Fibroblast of pulmonary artery (primary cell): ENCODE results near the gene CROCC.

Experiments used
- DNase-seq: peaks from one replicate; pipeline ENCODE4 v3.0.0-alpha.2; 2010; ENCODE audit warnings: low read depth
- H3K4me3 ChIP-seq: replicated peaks from 2 replicates; pipeline ENCODE4 v1.5.1; 2011; ENCODE audit warnings: low read depth, mild to moderate bottlenecking, control low read depth, low read length, moderate library complexity
- TF ChIP-seq, protein P1 (sequence below): IDR thresholded peaks from 2 replicates; pipeline ENCODE4 v1.5.1; 2011; ENCODE audit warnings: mild to moderate bottlenecking, control low read depth, low read length, inconsistent platforms; ENCODE audit errors: missing control alignments

Gene CROCC

DNA sequence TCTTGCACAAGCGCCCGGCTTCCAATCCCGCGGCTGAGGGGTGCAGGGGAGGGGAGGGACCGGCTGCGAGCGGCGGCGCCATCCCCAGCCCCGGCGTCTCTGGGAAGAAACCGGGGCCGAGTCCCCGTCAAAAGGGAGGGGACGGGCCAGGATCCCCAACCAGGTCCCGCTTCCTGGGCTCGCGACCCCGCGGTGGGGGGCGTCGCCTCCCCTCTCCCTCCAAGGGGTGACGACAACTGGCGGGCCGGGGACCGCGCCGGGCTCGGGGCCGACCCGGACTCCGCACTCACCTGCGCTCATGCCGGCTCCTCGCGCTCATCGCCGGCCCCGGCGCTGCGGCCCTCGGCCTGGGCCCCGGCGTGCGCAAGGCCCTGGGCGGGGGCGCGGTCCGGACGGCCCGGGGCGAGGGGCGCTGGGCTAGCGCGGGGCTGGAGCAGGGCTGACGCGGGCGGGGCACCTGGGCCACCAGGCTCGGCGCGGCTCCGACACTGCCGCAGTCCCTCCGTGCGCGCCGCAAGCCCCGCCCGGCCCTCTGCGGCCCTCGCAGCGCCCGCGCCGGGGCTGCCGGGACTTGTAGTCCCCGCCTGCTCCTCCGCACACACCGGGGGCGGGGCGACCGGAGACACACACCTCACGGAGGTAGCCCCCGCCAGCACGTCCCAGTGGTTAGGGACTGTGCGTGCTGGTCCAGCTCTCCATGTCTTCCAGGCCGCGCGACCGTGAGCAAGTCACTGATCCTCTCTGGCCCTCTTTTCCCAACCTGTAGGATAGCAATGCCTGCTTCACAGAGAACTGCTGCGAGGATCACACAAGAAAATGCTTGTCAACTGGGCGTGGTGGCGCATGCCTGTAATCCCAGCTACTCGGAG lies 89.9 kb downstream of the CROCC start, which contains the start of gene ATP13A2:
Gene ATP13A2 (minus strand): TSS at position 490 of the 869 bp plus-strand sequence. CDS start 190 bp downstream, at position 300.
- H3K4me3 ChIP-seq, result peak within 1 kb of the TSS; percentile 72
- DNase-seq, result peak; percentile 62
- TF ChIP-seq, protein P1, sequence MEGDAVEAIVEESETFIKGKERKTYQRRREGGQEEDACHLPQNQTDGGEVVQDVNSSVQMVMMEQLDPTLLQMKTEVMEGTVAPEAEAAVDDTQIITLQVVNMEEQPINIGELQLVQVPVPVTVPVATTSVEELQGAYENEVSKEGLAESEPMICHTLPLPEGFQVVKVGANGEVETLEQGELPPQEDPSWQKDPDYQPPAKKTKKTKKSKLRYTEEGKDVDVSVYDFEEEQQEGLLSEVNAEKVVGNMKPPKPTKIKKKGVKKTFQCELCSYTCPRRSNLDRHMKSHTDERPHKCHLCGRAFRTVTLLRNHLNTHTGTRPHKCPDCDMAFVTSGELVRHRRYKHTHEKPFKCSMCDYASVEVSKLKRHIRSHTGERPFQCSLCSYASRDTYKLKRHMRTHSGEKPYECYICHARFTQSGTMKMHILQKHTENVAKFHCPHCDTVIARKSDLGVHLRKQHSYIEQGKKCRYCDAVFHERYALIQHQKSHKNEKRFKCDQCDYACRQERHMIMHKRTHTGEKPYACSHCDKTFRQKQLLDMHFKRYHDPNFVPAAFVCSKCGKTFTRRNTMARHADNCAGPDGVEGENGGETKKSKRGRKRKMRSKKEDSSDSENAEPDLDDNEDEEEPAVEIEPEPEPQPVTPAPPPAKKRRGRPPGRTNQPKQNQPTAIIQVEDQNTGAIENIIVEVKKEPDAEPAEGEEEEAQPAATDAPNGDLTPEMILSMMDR, result no peak

DNA sequence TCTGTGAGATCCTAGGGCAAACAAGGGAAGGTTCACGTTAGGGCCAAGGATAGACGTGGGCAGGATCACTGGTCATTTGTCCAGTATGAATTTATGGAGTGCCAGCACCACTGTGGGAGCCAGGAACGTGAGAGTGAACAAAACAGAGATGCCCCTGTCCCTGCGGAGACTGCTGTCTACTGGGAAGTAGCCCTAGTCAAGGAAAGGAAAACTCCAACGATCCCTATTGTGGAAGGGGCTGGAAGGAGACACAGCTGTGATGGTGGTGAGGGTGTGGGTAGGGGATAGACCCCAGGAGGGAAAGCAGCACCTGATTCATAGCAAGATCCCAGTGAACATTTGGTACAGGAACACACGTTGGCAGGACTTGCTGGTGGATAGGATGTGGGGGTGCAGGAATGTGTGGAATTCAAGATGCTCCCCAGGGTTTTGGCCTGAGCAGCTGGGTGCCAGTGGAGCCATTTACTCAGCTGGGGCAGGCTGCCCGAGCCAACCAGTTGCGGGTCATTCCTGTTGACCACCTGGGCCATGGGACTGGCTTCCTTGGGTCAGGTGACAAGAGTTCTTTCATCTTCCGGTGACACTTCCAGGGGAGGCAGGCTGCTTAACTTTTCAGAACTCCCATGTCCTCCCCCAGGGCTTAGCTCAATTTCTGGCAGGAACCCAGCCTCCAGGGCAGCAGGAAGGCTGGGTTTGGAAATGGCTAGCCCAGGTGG lies 91.2 kb downstream of the CROCC start:
- DNase-seq, result peak; percentile 25
- TF ChIP-seq, protein P1, result no peak
- no peak overlapping the region for H3K4me3 ChIP-seq

DNA sequence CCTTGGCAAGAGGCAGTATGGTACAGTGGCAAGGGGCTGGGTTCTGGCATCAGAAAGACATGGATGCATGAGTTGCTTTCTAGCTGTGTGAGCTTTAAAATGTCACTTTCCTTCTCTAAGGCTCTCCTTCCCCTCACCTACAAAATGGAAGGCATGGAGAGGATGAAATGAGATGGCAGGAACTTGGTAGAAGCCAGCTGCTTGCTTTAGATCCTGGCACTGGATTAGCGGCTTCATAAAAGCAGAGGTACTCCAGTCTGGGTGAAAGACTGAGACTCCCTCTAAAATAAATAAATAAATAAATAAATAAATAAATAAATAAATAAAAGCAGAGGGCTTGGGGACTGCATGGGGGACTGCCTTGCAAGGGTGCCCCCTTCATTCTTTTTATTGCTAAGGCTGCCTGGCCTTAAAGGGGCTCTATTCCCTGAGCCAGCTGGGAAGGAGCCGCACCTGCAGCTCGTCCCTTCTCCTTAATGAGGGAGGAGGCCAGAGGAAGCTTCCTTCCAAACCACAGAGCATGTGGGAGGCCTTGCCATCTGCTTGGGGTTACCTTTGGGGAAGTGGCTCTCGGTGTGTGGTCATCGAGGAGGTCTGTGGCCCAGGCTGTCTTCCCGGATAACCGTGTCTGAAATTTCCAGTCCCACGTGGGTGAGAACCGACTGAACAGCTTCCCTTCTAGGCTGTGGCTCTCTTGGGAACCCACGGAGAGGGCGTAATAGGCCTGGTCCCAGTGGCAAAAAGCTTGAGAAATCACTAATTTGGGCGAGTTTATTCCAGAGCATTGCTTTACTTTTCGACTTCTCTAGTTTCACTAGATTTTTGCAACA lies 92.0 kb downstream of the CROCC start:
- TF ChIP-seq, protein P1, result no peak
- H3K4me3 ChIP-seq, result no peak overlapping the region
- DNase-seq, result no peak

DNA sequence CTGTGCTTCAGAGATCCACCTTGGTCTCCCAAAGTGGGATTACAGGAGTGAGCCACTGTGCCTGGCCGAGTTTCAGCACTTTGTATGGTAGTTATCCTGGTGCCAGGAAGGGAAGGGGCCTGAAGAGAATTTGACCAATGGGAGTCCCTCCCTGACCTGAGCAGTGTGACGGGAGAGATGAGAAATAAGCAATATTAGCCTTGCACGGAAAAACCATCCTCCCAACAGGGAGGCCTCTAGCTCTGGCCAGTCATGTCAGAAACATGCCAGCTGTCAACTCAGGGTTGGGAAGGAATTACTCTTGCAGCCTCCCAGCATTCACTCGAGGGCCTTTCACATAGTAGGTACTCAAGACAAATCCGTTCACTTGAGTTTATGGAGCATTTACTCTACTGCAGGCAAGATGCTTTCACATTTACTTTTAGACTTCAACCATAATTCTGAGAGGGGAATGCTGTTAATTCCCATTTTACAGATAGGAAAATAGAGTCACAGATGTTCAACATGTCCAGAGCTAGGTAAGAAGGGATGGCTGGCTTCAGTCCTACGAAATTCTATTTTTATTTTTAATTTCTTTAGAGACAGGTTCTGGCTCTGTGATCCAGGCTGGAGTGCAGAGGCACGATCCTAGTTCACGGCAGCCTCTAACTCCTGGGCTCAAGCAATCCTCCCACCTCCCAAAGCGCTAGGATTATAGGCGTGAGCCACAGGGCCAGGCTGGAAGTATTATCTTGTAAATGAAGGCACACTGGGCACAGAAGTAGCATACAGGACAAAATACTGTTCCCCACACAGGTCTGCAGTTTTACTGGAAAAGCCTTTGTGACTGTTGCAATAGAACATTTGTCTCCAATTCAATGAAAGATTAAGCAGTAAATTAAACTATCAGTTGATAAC lies 93.2 kb downstream of the CROCC start:
- no peak overlapping the region for H3K4me3 ChIP-seq
- peak; percentile 10 for DNase-seq

DNA sequence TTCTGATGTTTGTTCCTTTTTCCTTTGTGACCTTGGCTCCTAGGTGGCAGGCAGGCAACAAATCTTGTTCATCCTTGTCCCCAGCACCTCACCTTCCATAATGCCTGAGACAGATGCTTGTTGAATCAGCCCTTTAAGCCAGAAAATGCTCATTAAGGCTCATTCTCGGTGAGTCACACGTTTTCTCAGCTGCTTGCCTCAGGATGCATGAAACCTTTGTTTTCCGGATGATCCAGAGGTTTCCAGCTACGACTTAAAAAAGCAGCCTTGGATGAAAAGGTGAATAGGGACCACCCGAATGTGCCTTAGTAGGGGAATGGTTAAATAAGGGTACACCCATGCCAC lies 94.6 kb downstream of the CROCC start:
- no peak overlapping the region for H3K4me3 ChIP-seq
- TF ChIP-seq, protein P1, result no peak
- peak; percentile 44 for DNase-seq

More for the DNA sequence above, 93.2 kb downstream of the CROCC start:
- TF ChIP-seq, protein P1, result no peak

DNA sequence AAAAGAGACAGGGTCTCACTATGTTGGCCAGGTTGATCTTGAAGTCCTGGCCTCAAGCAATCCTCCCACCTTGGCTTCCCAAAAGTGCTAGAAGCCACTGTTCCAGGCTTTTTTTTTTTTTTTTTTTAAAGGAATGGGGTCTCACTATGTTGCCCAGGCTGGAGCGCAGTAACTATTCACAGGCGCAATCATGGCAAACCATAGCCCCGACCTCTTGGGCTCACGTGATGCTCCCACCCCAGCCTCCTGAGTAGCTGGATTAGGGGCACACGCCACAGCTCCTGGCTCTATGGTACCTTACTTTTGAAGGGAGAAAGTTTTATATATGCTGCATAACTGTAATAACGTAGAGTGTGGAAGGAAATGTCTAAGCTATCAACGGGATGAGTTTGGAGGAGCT lies 95.7 kb downstream of the CROCC start:
- TF ChIP-seq, protein P1, result no peak
- DNase-seq, result no peak
- no peak overlapping the region for H3K4me3 ChIP-seq
